Endothelial cell of umbilical vein (primary cell): Measurements from ENCODE around the gene KIF27. TPM values are rescaled to one million over a fixed set of nuclear protein-coding genes. Genes with fewer than 3 reads are reported as not detected.

Experiments
- BruUV-seq: library from RNA; stranded (reverse); fragments of 400-500 nt; replicated peaks from 2 replicates; lab custom pipeline; 2021; lab: Mats Ljungman, UMichigan
- CTCF ChIA-PET: fragments of 300-600, 350-600 bp; sonication (Branson Sonifier 250); formaldehyde crosslinking; loops from one replicate; lab custom pipeline; 2021; ENCODE audit warnings: antibody characterized with exemption, inconsistent platforms; lab: Charles Lee
- POLR2A ChIA-PET: fragments of 300-600, 350-600 bp; sonication (Branson Sonifier 250); formaldehyde crosslinking; loops from one replicate; lab custom pipeline; 2021; ENCODE audit warnings: antibody characterized with exemption, inconsistent platforms; lab: Charles Lee
- DNase-seq: peaks from one replicate; pipeline ENCODE4 v3.0.0-alpha.2; 2011; ENCODE audit warnings: low read depth, low spot score
- FAIRE-seq: peaks from 2 replicates; lab custom pipeline; 2011; peaks lifted over from hg19 to GRCh38; lab: Jason Lieb, UNC
- H2AFZ ChIP-seq: 2 replicates; pipeline ENCODE4 v1.6.0; 2012; ENCODE audit warnings: low read depth, low read length, control low read depth, inconsistent platforms
- H3K27ac ChIP-seq: 2 replicates; pipeline ENCODE4 v1.5.1; 2011; ENCODE audit warnings: low read depth, mild to moderate bottlenecking, control low read depth, low read length, moderate library complexity; ENCODE audit not compliant: insufficient read depth
- H3K27me3 ChIP-seq, 2 experiments: 2 replicates each; pipeline versions ENCODE4 v1.6.0 to v1.6.1; 2011; ENCODE audit warnings: low read length in 2 of 2, mixed read lengths in 1 of 2; ENCODE audit not compliant: control insufficient read depth in 2 of 2, insufficient read depth in 2 of 2
- H3K36me3 ChIP-seq, 2 experiments: 2 replicates in 1 of 2; 3 replicates in 1 of 2; pipeline ENCODE4 v1.5.1; 2011; ENCODE audit warnings: low read length in 2 of 2, mild to moderate bottlenecking in 1 of 2, moderate library complexity in 1 of 2; ENCODE audit not compliant: control insufficient read depth in 2 of 2, insufficient read depth in 2 of 2; ENCODE audit errors: extremely low read depth in 1 of 2
- H3K4me1 ChIP-seq: 3 replicates; pipeline ENCODE4 v1.5.1; 2011; ENCODE audit warnings: mild to moderate bottlenecking, low read length; ENCODE audit not compliant: control insufficient read depth, insufficient read depth; ENCODE audit errors: extremely low read depth
- H3K4me2 ChIP-seq: 2 replicates; pipeline ENCODE4 v1.6.1; 2011; ENCODE audit warnings: low read length, control low read depth, mixed read lengths; ENCODE audit not compliant: insufficient read depth
- H3K4me3 ChIP-seq, 3 experiments: fragments of 200-600 bp in 1 of 3; sonication (generic), shearing (Covaris generic) in 1 of 3; replicated peaks in 1 of 3; 2 replicates each; pipeline ENCODE4 v1.5.1; 2011 to 2016; ENCODE audit warnings: control low read depth in 3 of 3, low read length in 3 of 3, mild to moderate bottlenecking in 2 of 3, inconsistent platforms in 1 of 3, low read depth in 1 of 3, moderate library complexity in 1 of 3; ENCODE audit not compliant: insufficient read depth in 1 of 3
- H3K79me2 ChIP-seq: 2 replicates; pipeline ENCODE4 v1.6.0; 2012; ENCODE audit warnings: low read length, inconsistent platforms; ENCODE audit not compliant: control insufficient read depth, insufficient read depth
- H3K9ac ChIP-seq: replicated peaks from 2 replicates; pipeline ENCODE3; 2011; ENCODE audit warnings: low read length, control low read depth; ENCODE audit not compliant: insufficient read depth; ENCODE audit errors: extremely low read depth
- H3K9me1 ChIP-seq: replicated peaks from 3 replicates; pipeline ENCODE4 v1.6.0; 2011; ENCODE audit warnings: mild to moderate bottlenecking, low read length; ENCODE audit not compliant: control insufficient read depth, insufficient read depth; ENCODE audit errors: extremely low read depth
- H3K9me3 ChIP-seq: replicated peaks from 2 replicates; pipeline ENCODE4 v1.5.1; 2012; ENCODE audit warnings: low read length, inconsistent platforms; ENCODE audit not compliant: control insufficient read depth, insufficient read depth
- H4K20me1 ChIP-seq: replicated peaks from 2 replicates; pipeline ENCODE3; 2011; ENCODE audit warnings: mild to moderate bottlenecking, low read length; ENCODE audit not compliant: control insufficient read depth, insufficient read depth; ENCODE audit errors: extremely low read depth
- EZH2 ChIP-seq: IDR thresholded peaks from 2 replicates; pipeline ENCODE4 v1.6.1; 2012; ENCODE audit warnings: borderline replicate concordance, low read depth, mild to moderate bottlenecking, moderate library complexity, low read length, inconsistent platforms; ENCODE audit not compliant: severe bottlenecking
- FOS ChIP-seq: IDR thresholded peaks from 2 replicates; pipeline ENCODE4 v1.6.1; 2011; ENCODE audit warnings: mild to moderate bottlenecking, low read length, moderate library complexity, borderline replicate concordance; ENCODE audit not compliant: insufficient read depth
- GATA2 ChIP-seq: IDR thresholded peaks from 2 replicates; pipeline ENCODE4 v1.7.0; 2011; ENCODE audit warnings: low read depth, mild to moderate bottlenecking, moderate library complexity, mixed read lengths, low read length; ENCODE audit not compliant: insufficient read length, insufficient read depth
- JUN ChIP-seq: IDR thresholded peaks from 2 replicates; pipeline ENCODE4 v1.6.1; 2011; ENCODE audit warnings: borderline replicate concordance, low read depth; ENCODE audit not compliant: insufficient read length, insufficient read depth
- MYC ChIP-seq: IDR thresholded peaks from one replicate; pipeline ENCODE4 v1.6.1; 2011; ENCODE audit warnings: mild to moderate bottlenecking, low read depth, low read length
- POLR2A ChIP-seq: IDR thresholded peaks from 2 replicates; pipeline ENCODE4 v1.6.1; 2012; ENCODE audit warnings: low read depth, mild to moderate bottlenecking, control low read depth, low read length
- POLR2AphosphoS5 ChIP-seq: IDR thresholded peaks from 2 replicates; pipeline ENCODE4 v1.6.1; 2012; ENCODE audit warnings: low read depth, mild to moderate bottlenecking, control low read depth, low read length, moderate library complexity; ENCODE audit not compliant: insufficient read depth
- dilution Hi-C: fragments of 300-500 bp; cut with MboI; formaldehyde crosslinking; loops from one replicate; pipeline ENCODE4 v1.15.0; 2019; ENCODE audit warnings: low sequenced_read_pairs; ENCODE audit not compliant: extremely low pct_ligation_motif_present
- intact Hi-C: fragments of 100-400 bp; cut with micrococcal nuclease; formaldehyde crosslinking; loops from one replicate; pipeline ENCODE4 v1.10.0; 2022
- polyA plus RNA-seq, 4 experiments: library from polyadenylated mRNA; depleted of rRNA in 3 of 4; stranded (reverse) in 3 of 4; unstranded in 1 of 4; fragments of >200 nt; gene quantifications; 2 replicates each; pipeline versions ENCODE4 v1.2.1 to v1.2.3, GENCODE V29; 2011 to 2012; ENCODE audit warnings: missing spikeins in 1 of 4
- total RNA-seq: library from RNA; stranded (reverse); gene quantifications from 2 replicates; pipeline ENCODE4 v1.2.3, GENCODE V29; 2021
- TF ChIP-seq, protein P1 (sequence below): IDR thresholded peaks from 2 replicates; pipeline ENCODE4 v1.6.1; 2011; ENCODE audit not compliant: insufficient read depth, insufficient read length
- TF ChIP-seq, protein P2 (sequence below), 2 donors: IDR thresholded peaks; 1 replicate in 1 of 2; 2 replicates in 1 of 2; pipeline ENCODE4 v1.5.1; 2011; ENCODE audit warnings: low read length in 2 of 2, mild to moderate bottlenecking in 2 of 2, moderate library complexity in 2 of 2, control low read depth in 1 of 2, inconsistent platforms in 1 of 2, low read depth in 1 of 2; ENCODE audit not compliant: insufficient read depth in 1 of 2; ENCODE audit errors: extremely low read depth in 1 of 2

KIF27 gene
- total and polyA plus RNA-seq, 2 donors (not counting 3 experiments of a cell fraction or from before 2014, with no cell fraction given) = 0.28 to 3.2 TPM

DNA sequence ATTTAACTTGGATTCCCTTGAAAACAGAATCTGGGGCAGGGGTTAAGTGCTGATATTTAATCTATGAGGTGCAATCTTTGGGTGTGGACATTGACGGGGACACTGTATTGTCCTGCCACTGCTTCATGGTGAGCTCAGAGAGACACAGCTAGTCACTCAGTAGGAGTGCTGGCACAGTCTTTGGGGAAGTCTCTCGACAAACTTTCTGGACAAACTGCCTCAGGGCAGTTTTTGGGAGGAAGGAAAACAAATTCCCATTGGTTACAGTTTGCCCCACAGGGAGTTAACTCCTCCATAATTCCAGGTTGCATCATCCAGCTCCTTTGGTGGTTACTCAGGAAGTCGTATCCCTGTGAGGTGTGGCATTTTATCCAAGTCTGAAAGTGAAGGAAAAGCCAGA, 40.9 kb upstream of the KIF27 start:
- Histone ChIP-seq H3K27me3 (no peaks in the 10 kb centered on the region), H2AFZ (no peak overlapping the region), H3K36me3 (peaks cover 0 to 2% of the 10 kb centered on the region in 2 experiments), H3K9me1 (no peaks in the 10 kb centered on the region), H3K9ac (no peak overlapping the region), H3K27ac (no peak overlapping the region), H3K4me2 (no peak overlapping the region), H3K4me1 (peaks cover 1% of the 10 kb centered on the region), H3K9me3 (no peaks in the 10 kb centered on the region), H3K4me3 (no peak overlapping the region), H4K20me1 (no peaks in the 10 kb centered on the region), H3K79me2 (no peaks in the 10 kb centered on the region)
- intact Hi-C loops = no loop called here
- BruUV-seq = no TSS peak
- DNase-seq (no peak), FAIRE-seq (no peak)
- ChIA-PET POLR2A (interaction anchor here (0.7 kb wide), 1 partner anchor 9 kb away, joined by 6 read pairs; no protein-coding TSS in a partner anchor), CTCF (interaction anchor here (1.2 to 4.8 kb wide), 3 partner anchors 12 to 299 kb away, joined by 3 to 26 read pairs (median 4); partner anchors contain the start of gene KIF27)
- TF ChIP-seq POLR2A = no peak
- TF ChIP-seq FOS = no peak
- no peak for TF ChIP-seq GATA2
- TF ChIP-seq, protein P1, sequence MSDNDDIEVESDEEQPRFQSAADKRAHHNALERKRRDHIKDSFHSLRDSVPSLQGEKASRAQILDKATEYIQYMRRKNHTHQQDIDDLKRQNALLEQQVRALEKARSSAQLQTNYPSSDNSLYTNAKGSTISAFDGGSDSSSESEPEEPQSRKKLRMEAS = no peak
- TF ChIP-seq, protein P2, sequence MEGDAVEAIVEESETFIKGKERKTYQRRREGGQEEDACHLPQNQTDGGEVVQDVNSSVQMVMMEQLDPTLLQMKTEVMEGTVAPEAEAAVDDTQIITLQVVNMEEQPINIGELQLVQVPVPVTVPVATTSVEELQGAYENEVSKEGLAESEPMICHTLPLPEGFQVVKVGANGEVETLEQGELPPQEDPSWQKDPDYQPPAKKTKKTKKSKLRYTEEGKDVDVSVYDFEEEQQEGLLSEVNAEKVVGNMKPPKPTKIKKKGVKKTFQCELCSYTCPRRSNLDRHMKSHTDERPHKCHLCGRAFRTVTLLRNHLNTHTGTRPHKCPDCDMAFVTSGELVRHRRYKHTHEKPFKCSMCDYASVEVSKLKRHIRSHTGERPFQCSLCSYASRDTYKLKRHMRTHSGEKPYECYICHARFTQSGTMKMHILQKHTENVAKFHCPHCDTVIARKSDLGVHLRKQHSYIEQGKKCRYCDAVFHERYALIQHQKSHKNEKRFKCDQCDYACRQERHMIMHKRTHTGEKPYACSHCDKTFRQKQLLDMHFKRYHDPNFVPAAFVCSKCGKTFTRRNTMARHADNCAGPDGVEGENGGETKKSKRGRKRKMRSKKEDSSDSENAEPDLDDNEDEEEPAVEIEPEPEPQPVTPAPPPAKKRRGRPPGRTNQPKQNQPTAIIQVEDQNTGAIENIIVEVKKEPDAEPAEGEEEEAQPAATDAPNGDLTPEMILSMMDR (IDR thresholded peaks at IDR 0.05; ENCODE audit: extremely low read depth in 1 of 2, insufficient read depth in 1 of 2, low read depth in 1 of 2, low read length in 2 of 2) = no peak
- dilution Hi-C loops = no loop called here

DNA sequence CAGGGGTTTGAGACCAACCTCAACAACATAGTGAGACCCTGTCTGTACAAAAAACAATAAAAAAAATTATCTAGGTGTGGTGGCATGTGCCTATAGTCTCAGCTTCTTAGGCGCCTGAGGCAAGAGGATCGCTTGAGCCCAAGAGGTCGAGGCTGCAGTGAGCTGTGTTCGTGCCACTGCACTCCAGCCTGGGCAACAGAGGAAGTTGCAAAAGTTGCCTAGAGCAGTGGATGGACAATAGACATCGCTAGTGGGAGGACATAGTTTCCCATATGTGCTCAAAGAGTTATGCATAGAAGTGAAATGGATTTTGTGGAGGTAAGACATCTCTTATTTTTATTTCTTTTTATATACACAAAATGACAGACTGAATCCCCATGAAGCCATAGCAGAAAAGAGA, 39.8 kb upstream of the KIF27 start:
- dilution Hi-C loops (no loop called here), intact Hi-C loops (no loop called here)
- Histone ChIP-seq H3K9me3 (no peaks in the 10 kb centered on the region), H3K79me2 (no peaks in the 10 kb centered on the region), H3K9ac (no peak overlapping the region), H3K4me3 (no peak overlapping the region), H3K27ac (no peak overlapping the region), H3K4me1 (peaks cover 6% of the 10 kb centered on the region), H4K20me1 (no peaks in the 10 kb centered on the region), H3K4me2 (no peak overlapping the region), H3K36me3 (no peaks in the 10 kb centered on the region), H2AFZ (no peak overlapping the region), H3K9me1 (no peaks in the 10 kb centered on the region), H3K27me3 (no peaks in the 10 kb centered on the region)
- ChIA-PET POLR2A (interaction anchor here (1.1 kb wide), 1 partner anchor 19 kb away, joined by 3 read pairs; the partner anchor contains the start of gene HNRNPK), CTCF (interaction anchor here (1.0 to 4.8 kb wide), 3 partner anchors 10 to 300 kb away, joined by 4 to 26 read pairs (median 5); no protein-coding TSS in a partner anchor)
- FAIRE-seq (no peak), DNase-seq (no peak)
- TF ChIP-seq GATA2 = no peak
- no peak for TF ChIP-seq JUN
- no peak for TF ChIP-seq MYC
- TF ChIP-seq, protein P2 (IDR thresholded peaks at IDR 0.05; ENCODE audit: extremely low read depth in 1 of 2, insufficient read depth in 1 of 2, low read depth in 1 of 2, low read length in 2 of 2) = no peak
- TF ChIP-seq FOS = no peak
- no peak for TF ChIP-seq EZH2
- no peak for TF ChIP-seq POLR2A
- TF ChIP-seq, protein P1 = no peak
- TF ChIP-seq POLR2AphosphoS5 = no peak
- no TSS peak for BruUV-seq
